Measurements from ENCODE around the gene ZBTB20.

The ZBTB20 gene

DNA sequence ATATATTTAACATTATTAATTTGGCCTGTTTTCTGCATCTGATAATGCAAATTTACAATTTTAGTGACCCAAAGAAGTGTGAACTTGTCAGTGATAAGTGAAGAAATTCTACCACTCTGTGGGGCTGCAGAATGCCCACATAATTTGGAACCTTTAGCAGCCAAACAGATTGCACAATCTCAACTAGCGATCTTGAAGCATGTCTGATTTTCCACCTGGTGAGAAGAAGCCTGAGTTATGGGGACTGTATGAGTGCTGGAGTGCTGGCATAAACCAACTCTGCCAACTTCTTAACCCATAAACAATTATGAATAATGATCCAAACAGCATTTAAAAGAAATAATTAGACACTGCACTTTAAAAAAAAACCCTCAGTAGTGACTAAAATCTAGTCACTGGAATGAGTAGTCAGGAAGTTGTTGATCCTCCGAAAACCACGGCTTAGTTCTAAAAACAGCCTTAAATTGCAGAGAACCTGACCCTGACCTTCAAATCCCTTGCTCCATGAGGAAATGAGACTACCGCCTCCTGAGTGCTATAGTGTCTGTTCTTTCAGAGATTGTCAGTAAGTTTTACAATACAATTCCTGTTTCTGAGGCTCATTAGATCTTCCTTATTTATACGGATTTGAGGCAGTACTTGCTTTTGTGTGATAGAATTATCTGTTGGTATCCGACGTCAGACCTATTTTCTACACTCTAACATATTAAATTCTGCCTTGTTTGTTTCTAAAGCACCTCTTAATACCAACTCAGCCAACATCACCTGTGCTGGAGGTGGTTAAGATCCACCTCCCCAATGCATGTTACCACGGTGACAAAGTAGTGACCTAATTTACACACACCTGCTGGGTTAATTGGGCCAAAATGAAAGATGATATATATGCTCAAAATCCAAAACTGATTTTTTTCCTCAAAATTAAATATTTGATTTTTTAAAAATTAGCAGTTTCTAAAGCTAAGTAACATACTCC is 267.7 kb downstream of the ZBTB20 start:
- no peaks in the 10 kb centered on the region for H3K27me3 Mint-ChIP-seq
- H3K27ac Mint-ChIP-seq (ENCODE audit: low read depth), result no peak overlapping the region
- DNase-seq (ENCODE audit: low spot score in 2 of 2), result no peak
- no peak overlapping the region for H3K4me3 Mint-ChIP-seq
- no peaks in the 10 kb centered on the region for H3K9me3 Mint-ChIP-seq
- H3K4me1 Mint-ChIP-seq, result no peaks in the 10 kb centered on the region
- H3K36me3 Mint-ChIP-seq (ENCODE audit: insufficient read depth), result no peaks in the 10 kb centered on the region
- ATAC-seq (replicated peaks; ENCODE audit: extremely low read depth, poor library complexity, severe bottlenecking), result no peak

- ATAC-seq (replicated peaks; ENCODE audit: extremely low read depth, poor library complexity, severe bottlenecking) (no peak), DNase-seq (ENCODE audit: low spot score in 2 of 2) (no peak)
- Mint-ChIP-seq H3K36me3 (ENCODE audit: insufficient read depth) (no peaks in the 10 kb centered on the region), H3K27ac (ENCODE audit: low read depth) (no peak overlapping the region), H3K9me3 (no peaks in the 10 kb centered on the region), H3K27me3 (no peaks in the 10 kb centered on the region), H3K4me1 (no peaks in the 10 kb centered on the region), H3K4me3 (no peak overlapping the region)
Measured at GRCh38 chr3:114878114-114878839, 268.8 kb downstream of the ZBTB20 start.

DNA sequence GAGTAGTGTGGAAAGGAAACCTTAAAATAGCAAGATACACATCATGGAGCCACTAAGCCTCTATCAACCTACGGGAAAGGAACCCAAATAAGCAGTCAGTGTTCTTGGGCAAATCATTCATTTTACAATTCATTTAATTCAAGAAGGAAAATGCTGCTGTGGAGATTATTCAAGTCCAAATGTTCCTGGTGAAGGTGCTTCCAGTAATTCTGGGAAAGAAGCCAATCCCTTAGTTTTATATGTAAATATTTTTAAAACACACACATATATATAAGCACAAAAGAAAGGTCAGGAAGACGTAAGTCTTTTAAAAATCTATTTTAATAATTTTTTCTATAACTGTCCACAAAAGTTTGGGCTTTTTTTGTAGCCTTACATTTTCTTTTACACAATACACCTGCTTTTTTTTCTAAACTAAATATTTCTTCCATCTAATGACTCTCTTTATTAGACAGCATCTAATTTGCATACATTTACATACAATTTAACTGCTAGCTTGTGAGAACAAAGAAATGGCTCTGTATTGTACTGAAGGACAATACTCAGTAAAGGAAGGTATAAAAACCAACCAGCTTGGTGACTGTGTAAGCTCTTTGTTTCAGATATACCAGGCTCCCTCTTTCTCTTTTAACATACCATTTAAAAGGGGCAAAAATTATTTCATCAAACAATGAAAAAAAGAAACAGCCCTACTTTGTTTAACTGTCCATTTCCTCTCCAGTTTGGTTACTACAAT is 269.5 kb downstream of the ZBTB20 start:
- H3K27ac Mint-ChIP-seq (ENCODE audit: low read depth), result no peak overlapping the region
- no peak for ATAC-seq (replicated peaks; ENCODE audit: extremely low read depth, poor library complexity, severe bottlenecking)
- H3K4me1 Mint-ChIP-seq, result no peaks in the 10 kb centered on the region
- no peaks in the 10 kb centered on the region for H3K9me3 Mint-ChIP-seq
- H3K36me3 Mint-ChIP-seq (ENCODE audit: insufficient read depth), result no peaks in the 10 kb centered on the region
- H3K27me3 Mint-ChIP-seq, result no peaks in the 10 kb centered on the region
- no peak overlapping the region for H3K4me3 Mint-ChIP-seq
- DNase-seq (ENCODE audit: low spot score in 2 of 2), result no peak

DNA sequence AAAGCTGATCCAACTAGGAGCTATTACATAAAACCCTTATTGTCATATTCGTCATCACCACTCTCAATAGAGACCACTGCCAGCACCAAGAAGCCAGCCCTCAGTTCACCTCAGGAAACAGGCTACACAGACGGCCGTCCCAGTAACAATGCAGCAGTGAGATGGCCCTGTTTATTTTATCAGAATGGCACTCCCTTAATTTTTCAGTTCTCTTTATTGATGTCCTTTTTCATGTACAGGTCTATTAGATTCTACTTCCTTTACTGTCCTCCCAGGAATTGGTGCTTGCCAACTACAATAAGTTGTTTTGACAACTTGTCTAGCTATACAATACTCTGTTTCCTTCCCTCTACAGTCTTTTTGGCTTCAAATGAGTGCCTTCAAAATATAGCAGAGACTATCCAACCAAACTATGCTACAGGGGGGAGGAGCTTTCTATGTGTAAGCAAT is 272.5 kb downstream of the ZBTB20 start:
- H3K4me3 Mint-ChIP-seq, result no peak overlapping the region
- DNase-seq (ENCODE audit: low spot score in 2 of 2), result no peak
- no peaks in the 10 kb centered on the region for H3K27me3 Mint-ChIP-seq

DNA sequence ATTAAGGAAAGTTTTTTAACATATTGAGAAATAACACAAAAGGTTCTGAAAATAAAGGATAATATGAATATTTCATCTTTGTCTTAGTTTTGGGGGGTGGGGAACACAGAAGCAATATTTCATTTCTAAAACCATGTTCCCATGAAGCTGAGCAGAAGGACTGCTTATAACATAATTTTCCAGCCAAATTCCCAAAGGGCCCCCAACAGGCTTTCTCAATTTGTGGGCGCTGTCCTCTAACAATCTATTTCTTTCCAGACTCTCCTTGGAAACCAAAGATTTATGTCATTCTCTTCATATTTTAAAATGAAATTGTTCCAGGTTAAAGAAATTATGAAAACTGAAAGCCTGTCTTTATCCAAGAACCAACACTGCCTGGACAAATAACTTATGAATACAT is 273.5 kb downstream of the ZBTB20 start:
- Mint-ChIP-seq H3K4me3 (no peak overlapping the region), H3K27ac (ENCODE audit: low read depth) (no peak overlapping the region), H3K4me1 (no peaks in the 10 kb centered on the region), H3K9me3 (no peaks in the 10 kb centered on the region), H3K36me3 (ENCODE audit: insufficient read depth) (no peaks in the 10 kb centered on the region), H3K27me3 (no peaks in the 10 kb centered on the region)
- DNase-seq (ENCODE audit: low spot score in 2 of 2) (no peak), ATAC-seq (replicated peaks; ENCODE audit: extremely low read depth, poor library complexity, severe bottlenecking) (no peak)

More for the DNA sequence above, 272.5 kb downstream of the ZBTB20 start:
- Mint-ChIP-seq H3K36me3 (ENCODE audit: insufficient read depth) (no peaks in the 10 kb centered on the region), H3K4me1 (no peaks in the 10 kb centered on the region), H3K9me3 (no peaks in the 10 kb centered on the region), H3K27ac (ENCODE audit: low read depth) (no peak overlapping the region)
- no peak for ATAC-seq (replicated peaks; ENCODE audit: extremely low read depth, poor library complexity, severe bottlenecking)

DNA sequence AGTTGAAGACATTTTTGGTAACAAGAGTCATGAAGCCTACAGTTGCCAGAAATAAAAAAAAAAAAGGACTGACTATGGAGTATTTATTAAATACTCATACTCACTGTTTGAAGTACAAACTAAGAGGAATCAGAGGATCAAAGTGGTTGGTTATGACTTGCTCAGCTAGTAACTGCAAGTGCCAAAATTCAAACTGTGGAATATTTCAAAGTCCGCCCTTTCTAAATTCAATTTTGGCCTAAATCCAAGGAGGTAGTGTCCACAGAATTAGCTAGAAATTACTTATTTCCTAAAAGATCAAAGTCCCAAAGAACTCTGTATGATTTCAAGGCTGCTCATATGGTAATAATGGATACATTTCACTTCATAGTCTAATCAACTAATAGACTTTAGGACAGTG is 274.5 kb downstream of the ZBTB20 start:
- H3K9me3 Mint-ChIP-seq, result no peaks in the 10 kb centered on the region
- no peaks in the 10 kb centered on the region for H3K4me1 Mint-ChIP-seq
- H3K4me3 Mint-ChIP-seq, result no peak overlapping the region
- no peak for ATAC-seq (replicated peaks; ENCODE audit: extremely low read depth, poor library complexity, severe bottlenecking)
- DNase-seq (ENCODE audit: low spot score in 2 of 2), result no peak
- H3K27ac Mint-ChIP-seq (ENCODE audit: low read depth), result no peak overlapping the region
- H3K36me3 Mint-ChIP-seq (ENCODE audit: insufficient read depth), result no peaks in the 10 kb centered on the region
- no peaks in the 10 kb centered on the region for H3K27me3 Mint-ChIP-seq

DNA sequence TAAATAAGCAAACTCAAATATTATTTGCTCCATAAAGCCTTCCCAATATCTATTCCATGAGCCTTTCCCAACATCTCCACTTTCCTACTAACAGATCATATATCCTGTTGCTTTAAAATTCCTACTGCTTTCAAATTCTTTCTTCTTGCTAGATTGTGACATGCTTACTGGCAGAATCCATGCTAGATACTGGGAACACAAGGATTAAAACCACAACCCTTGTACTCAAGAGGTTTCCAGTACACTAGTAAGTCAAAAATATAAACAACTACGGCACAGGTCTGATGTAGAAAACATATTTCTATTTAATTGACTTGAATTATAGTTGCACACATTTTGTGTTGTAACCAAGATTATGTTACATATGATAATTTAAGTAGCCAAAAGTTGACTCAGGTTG is 275.0 kb downstream of the ZBTB20 start:
- Mint-ChIP-seq H3K9me3 (no peaks in the 10 kb centered on the region), H3K4me1 (no peaks in the 10 kb centered on the region), H3K36me3 (ENCODE audit: insufficient read depth) (no peaks in the 10 kb centered on the region), H3K27ac (ENCODE audit: low read depth) (no peak overlapping the region), H3K4me3 (no peak overlapping the region), H3K27me3 (no peaks in the 10 kb centered on the region)
- DNase-seq (ENCODE audit: low spot score in 2 of 2) (no peak), ATAC-seq (replicated peaks; ENCODE audit: extremely low read depth, poor library complexity, severe bottlenecking) (no peak)

- Mint-ChIP-seq H3K36me3 (ENCODE audit: insufficient read depth) (no peaks in the 10 kb centered on the region), H3K4me3 (no peak overlapping the region), H3K9me3 (no peaks in the 10 kb centered on the region), H3K27me3 (no peaks in the 10 kb centered on the region), H3K4me1 (peaks cover 14% of the 10 kb centered on the region), H3K27ac (ENCODE audit: low read depth) (peak overlapping the region; percentile 52)
- DNase-seq (ENCODE audit: low spot score in 2 of 2) (no peak), ATAC-seq (replicated peaks; ENCODE audit: extremely low read depth, poor library complexity, severe bottlenecking) (no peak)
Measured at GRCh38 chr3:114867835-114868503, 279.1 kb downstream of the ZBTB20 start.

DNA sequence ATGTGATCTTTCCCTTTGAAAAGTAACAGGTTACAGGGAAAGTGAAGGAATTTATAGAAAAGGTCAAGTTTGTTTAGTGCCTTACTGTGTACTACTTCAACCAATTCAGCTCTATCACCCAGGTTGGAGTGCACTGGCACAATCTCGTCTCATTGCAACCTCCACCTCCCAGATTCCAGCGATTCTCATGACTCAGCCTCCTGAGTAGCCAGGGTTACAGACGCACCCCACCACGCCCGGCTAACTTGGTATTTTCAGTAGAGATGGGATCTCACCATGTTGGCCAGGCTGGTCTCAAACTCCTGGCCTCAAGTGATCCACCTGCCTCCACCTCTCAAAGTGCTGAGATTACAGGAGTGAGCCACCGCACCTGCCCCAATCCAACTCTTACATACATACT is 279.7 kb downstream of the ZBTB20 start:
- H3K36me3 Mint-ChIP-seq (ENCODE audit: insufficient read depth), result no peaks in the 10 kb centered on the region
- no peak for ATAC-seq (replicated peaks; ENCODE audit: extremely low read depth, poor library complexity, severe bottlenecking)
- H3K9me3 Mint-ChIP-seq, result no peaks in the 10 kb centered on the region

GRCh38 chr3:114866430-114866829 is 280.7 kb downstream of the ZBTB20 start:
- Mint-ChIP-seq H3K27ac (ENCODE audit: low read depth) (no peak overlapping the region), H3K27me3 (no peaks in the 10 kb centered on the region), H3K4me3 (no peak overlapping the region), H3K36me3 (ENCODE audit: insufficient read depth) (no peaks in the 10 kb centered on the region), H3K9me3 (no peaks in the 10 kb centered on the region), H3K4me1 (peaks cover 19% of the 10 kb centered on the region)
- ATAC-seq (replicated peaks; ENCODE audit: extremely low read depth, poor library complexity, severe bottlenecking), result no peak
- no peak for DNase-seq (ENCODE audit: low spot score in 2 of 2)

More for the DNA sequence above, 279.7 kb downstream of the ZBTB20 start:
- H3K27me3 Mint-ChIP-seq, result no peaks in the 10 kb centered on the region
- DNase-seq (ENCODE audit: low spot score in 2 of 2), result no peak
- H3K27ac Mint-ChIP-seq (ENCODE audit: low read depth), result peak overlapping the region; percentile 52
- H3K4me1 Mint-ChIP-seq, result peaks cover 14% of the 10 kb centered on the region
- no peak overlapping the region for H3K4me3 Mint-ChIP-seq

- H3K27me3 Mint-ChIP-seq, result no peaks in the 10 kb centered on the region
- H3K36me3 Mint-ChIP-seq (ENCODE audit: insufficient read depth), result no peaks in the 10 kb centered on the region
- DNase-seq (ENCODE audit: low spot score in 2 of 2), result no peak
- H3K4me1 Mint-ChIP-seq, result peaks cover 20% of the 10 kb centered on the region
- H3K27ac Mint-ChIP-seq (ENCODE audit: low read depth), result no peak overlapping the region
- no peak overlapping the region for H3K4me3 Mint-ChIP-seq
- ATAC-seq (replicated peaks; ENCODE audit: extremely low read depth, poor library complexity, severe bottlenecking), result no peak
- H3K9me3 Mint-ChIP-seq, result no peaks in the 10 kb centered on the region
Measured at GRCh38 chr3:114864970-114865369, 282.1 kb downstream of the ZBTB20 start.

GRCh38 chr3:114863848-114864247 is 283.2 kb downstream of the ZBTB20 start:
- peak; percentile 28 for ATAC-seq (replicated peaks; ENCODE audit: extremely low read depth, poor library complexity, severe bottlenecking)
- DNase-seq (ENCODE audit: low spot score in 2 of 2), result no peak
- peak overlapping the region; percentile 74 for H3K27ac Mint-ChIP-seq (ENCODE audit: low read depth)
- no peaks in the 10 kb centered on the region for H3K36me3 Mint-ChIP-seq (ENCODE audit: insufficient read depth)
- peaks cover 20% of the 10 kb centered on the region for H3K4me1 Mint-ChIP-seq
- no peaks in the 10 kb centered on the region for H3K27me3 Mint-ChIP-seq
- peak overlapping the region; percentile 58 for H3K4me3 Mint-ChIP-seq
- no peaks in the 10 kb centered on the region for H3K9me3 Mint-ChIP-seq
